MCF 10A (cell line): Measurements from ENCODE around the gene NAA10. TPM values are rescaled to one million over a fixed set of nuclear protein-coding genes. Genes with fewer than 3 reads are reported as not detected.

Experiments used
- BruUV-seq: library from RNA; stranded (reverse); fragments of 400-500 nt; replicated peaks from 2 replicates; lab custom pipeline; 2021; lab: Mats Ljungman, UMichigan
- CTCF ChIA-PET: fragments of 300-600 bp; sonication (Branson Sonifier 250); formaldehyde crosslinking; extraction: SDS; loops from one replicate; lab custom pipeline; 2021; ENCODE audit warnings: antibody characterized with exemption, inconsistent platforms; lab: Yijun Ruan, JAX
- POLR2A ChIA-PET: fragments of 300-600, 350-650 bp; sonication (Branson Sonifier 250); formaldehyde crosslinking; extraction: SDS; loops from one replicate; lab custom pipeline; 2020; ENCODE audit warnings: antibody characterized with exemption, inconsistent platforms; lab: Yijun Ruan, JAX
- DNase-seq: peaks from one replicate; pipeline ENCODE4 v3.0.0-alpha.2; 2018; ENCODE audit not compliant: unreplicated experiment
- H3K27ac Mint-ChIP-seq: one replicate; pipeline ENCODE4 v1.8.0; 2022; ENCODE audit warnings: mild to moderate bottlenecking, low read depth, mixed read lengths; ENCODE audit not compliant: unreplicated experiment
- H3K27me3 Mint-ChIP-seq: one replicate; pipeline ENCODE4 v1.8.0; 2022; ENCODE audit warnings: mixed read lengths; ENCODE audit not compliant: insufficient read depth, unreplicated experiment
- H3K36me3 Mint-ChIP-seq: one replicate; pipeline ENCODE4 v1.8.0; 2022; ENCODE audit warnings: mild to moderate bottlenecking, moderate library complexity, mixed read lengths; ENCODE audit not compliant: insufficient read depth, unreplicated experiment
- H3K4me1 Mint-ChIP-seq: one replicate; pipeline ENCODE4 v1.8.0; 2022; ENCODE audit warnings: mixed read lengths; ENCODE audit not compliant: insufficient read depth, unreplicated experiment
- H3K4me3 Mint-ChIP-seq: one replicate; pipeline ENCODE4 v1.8.0; 2022; ENCODE audit warnings: mild to moderate bottlenecking, moderate library complexity, mixed read lengths; ENCODE audit not compliant: unreplicated experiment
- H3K9me3 Mint-ChIP-seq: one replicate; pipeline ENCODE4 v1.8.0; 2022; ENCODE audit warnings: mixed read lengths; ENCODE audit not compliant: unreplicated experiment
- CTCF ChIP-seq: fragments of 200-600 bp; IDR thresholded peaks from one replicate; pipeline ENCODE4 v1.8.0; 2022; ENCODE audit warnings: antibody characterized with exemption, mild to moderate bottlenecking; ENCODE audit not compliant: unreplicated experiment
- intact Hi-C: fragments of 100-400 bp; cut with micrococcal nuclease; formaldehyde crosslinking; loops from 2 replicates; pipeline ENCODE4 v1.14.1; 2022
- microRNA-seq: library from miRNA; unstranded; fragments of <30 nt; microRNA quantifications from one replicate; pipeline ENCODE4 v1.2.0, GENCODE V29; 2022
- total RNA-seq: library from RNA; stranded (reverse); gene quantifications from 2 replicates; pipeline ENCODE4 v1.2.3, GENCODE V29; 2022

The NAA10 gene
- total RNA-seq, 1 experiment from 2014 or later, result 166 TPM

DNA sequence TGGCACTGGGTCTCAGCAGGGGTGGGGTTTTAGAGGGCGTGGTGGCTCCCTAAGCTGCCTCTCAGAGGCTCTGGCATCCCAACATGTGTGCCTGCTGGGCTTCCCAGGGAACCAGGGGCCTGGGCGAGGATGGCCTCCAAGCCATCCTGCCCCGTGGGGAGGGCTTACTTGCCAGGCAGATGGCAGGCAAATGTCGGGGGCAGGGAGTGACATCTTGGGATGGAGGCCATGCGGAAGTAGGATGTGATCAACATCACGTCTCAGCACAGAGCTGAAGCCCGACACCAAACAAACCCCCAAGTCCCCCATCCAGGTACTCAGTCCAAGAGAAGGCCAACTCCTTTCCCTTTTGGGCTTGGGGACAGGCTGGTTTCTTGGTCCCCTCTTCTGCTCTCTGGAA, 53.6 kb downstream of the NAA10 start:
- Mint-ChIP-seq H3K36me3 (no peaks in the 10 kb centered on the region), H3K9me3 (no peaks in the 10 kb centered on the region), H3K27me3 (peaks cover 34% of the 10 kb centered on the region), H3K4me1 (no peaks in the 10 kb centered on the region), H3K27ac (no peak overlapping the region), H3K4me3 (no peak overlapping the region)
- DNase-seq, result no peak
- ChIA-PET CTCF (no interaction called here), POLR2A (no interaction called here)
- no TSS peak for BruUV-seq
- no peak for TF ChIP-seq CTCF
- intact Hi-C loops, result no loop called here

DNA sequence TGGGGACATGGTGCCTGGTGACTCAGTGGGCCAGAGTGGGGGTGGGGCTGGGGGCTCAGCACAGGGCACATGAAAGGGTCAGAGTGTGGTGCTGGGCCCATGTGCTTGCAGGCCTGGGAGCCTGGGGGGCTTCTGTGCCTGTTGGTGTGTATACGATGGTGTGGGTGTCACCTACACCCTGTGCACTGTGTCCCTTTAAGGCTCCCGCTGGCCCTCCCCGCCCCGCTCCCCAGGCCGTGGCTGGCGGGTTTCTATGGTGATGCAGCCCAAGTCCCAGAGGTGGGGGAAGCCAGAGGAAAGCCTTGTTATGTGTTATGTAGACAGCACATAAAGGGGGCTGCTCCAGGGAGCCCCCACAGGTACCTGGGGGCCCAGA, 54.4 kb downstream of the NAA10 start:
- POLR2A ChIA-PET, result no interaction called here
- Mint-ChIP-seq H3K27ac (no peak overlapping the region), H3K4me1 (no peaks in the 10 kb centered on the region)

DNA sequence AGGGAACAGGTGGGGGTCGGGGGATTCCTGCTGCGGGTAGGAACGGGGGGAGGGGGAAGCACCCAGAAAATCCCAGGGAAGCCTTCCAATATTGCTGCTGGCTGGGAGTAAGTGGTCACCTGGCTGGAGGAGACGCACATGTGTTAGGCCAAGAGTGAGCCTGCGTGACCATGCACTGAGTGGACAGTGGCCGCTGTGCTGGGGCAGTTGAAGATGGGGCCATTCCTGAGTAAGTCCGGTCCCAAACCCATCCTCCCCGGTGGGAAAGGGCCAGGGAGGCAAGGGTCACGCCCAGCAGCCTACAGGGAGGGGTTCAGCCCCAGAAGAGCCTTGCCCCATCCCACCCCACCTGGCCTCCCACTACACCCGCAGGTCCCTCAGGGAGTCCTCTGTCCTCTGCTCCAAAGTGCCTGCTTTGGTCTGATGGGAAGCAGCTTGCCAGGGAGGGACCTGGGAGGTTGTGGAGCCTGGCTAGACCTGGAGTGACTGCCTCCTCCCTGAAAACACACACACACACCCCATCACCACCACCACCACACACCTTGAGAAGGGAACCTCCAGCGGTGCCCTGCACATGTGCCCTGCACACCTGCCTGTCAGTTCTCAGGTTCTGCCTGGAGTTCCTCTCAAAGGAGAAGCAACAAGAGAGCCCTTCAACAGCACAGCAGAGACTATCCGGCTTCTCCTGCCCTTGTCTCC, 54.9 kb downstream of the NAA10 start:
- CTCF ChIA-PET, result no interaction called here
- H3K9me3 Mint-ChIP-seq, result no peaks in the 10 kb centered on the region
- no peaks in the 10 kb centered on the region for H3K36me3 Mint-ChIP-seq
- no peaks in the 10 kb centered on the region for H3K4me1 Mint-ChIP-seq
- H3K4me3 Mint-ChIP-seq, result no peak overlapping the region
- POLR2A ChIA-PET, result no interaction called here
- intact Hi-C loops, result no loop called here
- TF ChIP-seq CTCF, result no peak
- peaks cover 37% of the 10 kb centered on the region for H3K27me3 Mint-ChIP-seq
- no TSS peak for BruUV-seq
- DNase-seq, result no peak
- no peak overlapping the region for H3K27ac Mint-ChIP-seq

More for the DNA sequence above, 54.4 kb downstream of the NAA10 start:
- Mint-ChIP-seq H3K4me3 (no peak overlapping the region), H3K9me3 (no peaks in the 10 kb centered on the region), H3K36me3 (no peaks in the 10 kb centered on the region), H3K27me3 (peaks cover 34% of the 10 kb centered on the region)
- intact Hi-C loops, result no loop called here
- DNase-seq, result no peak
- TF ChIP-seq CTCF, result no peak
- CTCF ChIA-PET, result interaction anchor here (0.6 kb wide), 1 partner anchor 124 kb away, joined by 3 read pairs; no protein-coding TSS in a partner anchor
- BruUV-seq, result no TSS peak

Small RNA genes lying within 50 kb of the gene (microRNA-seq; reads per million reads assigned to microRNA genes)
- gene MIR3202-1, result not detected
- gene MIR3202-2, result not detected

Other genes with a start within 250 kb of the NAA10 start
- 59.9 and 66.6 TPM in 2 replicates for gene SLC6A8, start 247.1 kb downstream of the NAA10 start, total RNA-seq
- 197 and 203 TPM in 2 replicates for gene BCAP31, start 210.7 kb downstream of the NAA10 start, total RNA-seq
- gene ABCD1, start 210.2 kb downstream of the NAA10 start, total RNA-seq, result 3.5 and 4.1 TPM in 2 replicates
- gene PLXNB3, start 170.8 kb downstream of the NAA10 start, total RNA-seq, result 7.2 and 13.5 TPM in 2 replicates
- gene SRPK3, start 154.0 kb downstream of the NAA10 start, total RNA-seq, result not detected in 2 replicates
- gene IDH3G, start 140.7 kb downstream of the NAA10 start, total RNA-seq, result 56.5 and 65.4 TPM in 2 replicates
- gene SSR4, start 140.4 kb downstream of the NAA10 start, total RNA-seq, result 328 and 371 TPM in 2 replicates
- gene PDZD4, start 104.5 kb downstream of the NAA10 start, total RNA-seq, result 0.29 TPM in 1 of 2 replicates, not detected in the other
- gene L1CAM, start 48.9 kb downstream of the NAA10 start, total RNA-seq, result 20.7 and 41.0 TPM in 2 replicates
- gene AVPR2, start 30.4 kb downstream of the NAA10 start, total RNA-seq, result not detected in 2 replicates
- 2.3 and 2.6 TPM in 2 replicates for gene ARHGAP4, start 8.8 kb downstream of the NAA10 start, total RNA-seq
- 0.23 TPM in 1 of 2 replicates, not detected in the other for gene RENBP, start 9.6 kb upstream of the NAA10 start, total RNA-seq
- 40.3 and 44.5 TPM in 2 replicates for gene HCFC1, start 36.8 kb upstream of the NAA10 start, total RNA-seq
- 9.3 and 10.9 TPM in 2 replicates for gene TMEM187, start 37.7 kb upstream of the NAA10 start, total RNA-seq
- 201 and 237 TPM in 2 replicates for gene IRAK1, start 84.9 kb upstream of the NAA10 start, total RNA-seq
- 46.9 and 47.2 TPM in 2 replicates for gene MECP2, start 162.7 kb upstream of the NAA10 start, total RNA-seq
- gene OPN1LW, start 209.2 kb upstream of the NAA10 start, total RNA-seq, result not detected in 2 replicates
- not detected in 2 replicates for gene OPN1MW, start 247.6 kb upstream of the NAA10 start, total RNA-seq